Hematopoietic multipotent progenitor cell treated with erythropoietin and hydrocortisone succinate and interleukin-3 and kit ligand, for 8 days (in vitro differentiated cells): ENCODE measurements around the gene WDR88.
"Not testable (repeated sequence)": the region's sequence is repeated elsewhere in the genome, so short reads cannot be mapped to it uniquely, and the experiment has no call there.

Source experiments
- DNase-seq: peaks from one replicate; pipeline ENCODE4 v3.0.0-alpha.2; 2015

The WDR88 gene

GRCh38 chr19:33174186-33174585 is 42.3 kb downstream of the WDR88 start:
- no peak for DNase-seq

DNA sequence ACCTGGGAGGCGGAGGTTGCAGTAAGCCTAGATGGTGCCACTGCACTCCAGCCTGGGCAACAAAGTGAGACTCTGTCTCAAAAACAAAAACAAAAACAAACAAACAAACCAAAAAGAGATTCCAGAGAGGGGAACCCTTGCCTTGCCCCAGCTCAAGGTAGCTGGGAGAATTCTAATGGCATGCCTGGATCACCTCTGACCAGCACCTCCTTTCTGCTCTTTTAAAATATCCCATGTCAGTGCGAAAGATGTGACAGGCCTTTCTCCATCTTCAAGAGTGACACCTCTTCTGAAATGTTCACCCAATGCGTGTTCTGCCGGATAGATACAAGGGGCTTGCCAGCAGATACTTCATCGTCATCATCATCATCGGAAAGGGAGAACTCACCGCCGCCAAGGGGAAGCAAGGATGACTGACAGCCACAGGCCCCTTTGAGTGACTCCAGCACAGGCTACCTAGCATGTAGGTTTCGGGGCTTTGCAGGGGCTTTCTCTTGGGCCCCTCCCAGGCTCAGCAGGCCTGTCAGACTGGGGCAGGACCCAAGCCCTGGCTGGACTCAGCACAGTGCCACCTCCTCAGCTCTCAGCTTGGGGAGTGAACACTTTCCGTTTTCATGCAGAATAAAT is 43.4 kb downstream of the WDR88 start:
- DNase-seq = no peak

- peak; percentile 39 for DNase-seq
These were observed 44.2 kb downstream of the WDR88 start for GRCh38 chr19:33175886-33176669.

GRCh38 chr19:33176670-33177416 is 44.9 kb downstream of the WDR88 start:
- peak; percentile 98 for DNase-seq

GRCh38 chr19:33177417-33177979 is 45.6 kb downstream of the WDR88 start:
- no peak for DNase-seq

DNA sequence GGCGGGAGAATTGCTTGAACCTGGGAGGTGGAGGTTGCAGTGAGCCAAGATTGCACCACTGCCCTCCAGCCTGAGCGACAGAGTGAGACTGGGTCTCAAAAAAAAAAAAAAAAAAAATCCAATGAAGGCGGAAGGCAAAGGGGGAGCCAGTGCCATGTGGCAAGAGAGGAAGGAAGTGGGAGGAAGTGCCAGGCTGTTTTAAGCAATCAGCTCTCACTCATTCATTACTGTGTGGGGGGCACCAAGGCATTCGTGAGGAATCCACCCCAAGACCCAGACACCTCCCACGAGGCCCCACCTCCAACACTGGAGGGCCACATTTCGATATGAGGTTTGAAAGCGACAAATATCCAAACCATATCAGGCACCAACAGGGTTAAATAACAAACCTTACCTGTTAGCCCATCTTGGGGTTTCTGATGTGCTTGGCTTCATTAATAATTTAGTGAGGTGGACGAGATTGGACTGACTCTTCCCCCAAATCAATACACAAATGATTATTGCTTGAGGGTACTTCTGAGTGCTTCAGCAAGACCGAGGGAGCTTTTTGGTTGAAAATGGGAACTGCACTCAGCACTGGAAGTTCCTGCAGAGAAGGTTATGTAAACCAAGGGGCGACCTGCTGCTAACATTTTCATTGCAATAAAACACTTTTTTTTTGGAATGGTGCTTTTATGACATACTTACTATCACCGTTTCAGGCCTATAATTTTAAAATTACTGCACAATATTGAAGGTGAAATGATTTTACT is 54.7 kb downstream of the WDR88 start:
- DNase-seq = no peak

GRCh38 chr19:33187183-33187540 is 55.2 kb downstream of the WDR88 start:
- DNase-seq = no peak

GRCh38 chr19:33189453-33189852 is 57.5 kb downstream of the WDR88 start:
- no peak for DNase-seq

- DNase-seq = not testable (repeated sequence)
These were observed 59.2 kb downstream of the WDR88 start for GRCh38 chr19:33191092-33191491.

GRCh38 chr19:33191501-33191900 is 59.6 kb downstream of the WDR88 start:
- no peak for DNase-seq

GRCh38 chr19:33192010-33192409 is 60.1 kb downstream of the WDR88 start:
- no peak for DNase-seq

DNA sequence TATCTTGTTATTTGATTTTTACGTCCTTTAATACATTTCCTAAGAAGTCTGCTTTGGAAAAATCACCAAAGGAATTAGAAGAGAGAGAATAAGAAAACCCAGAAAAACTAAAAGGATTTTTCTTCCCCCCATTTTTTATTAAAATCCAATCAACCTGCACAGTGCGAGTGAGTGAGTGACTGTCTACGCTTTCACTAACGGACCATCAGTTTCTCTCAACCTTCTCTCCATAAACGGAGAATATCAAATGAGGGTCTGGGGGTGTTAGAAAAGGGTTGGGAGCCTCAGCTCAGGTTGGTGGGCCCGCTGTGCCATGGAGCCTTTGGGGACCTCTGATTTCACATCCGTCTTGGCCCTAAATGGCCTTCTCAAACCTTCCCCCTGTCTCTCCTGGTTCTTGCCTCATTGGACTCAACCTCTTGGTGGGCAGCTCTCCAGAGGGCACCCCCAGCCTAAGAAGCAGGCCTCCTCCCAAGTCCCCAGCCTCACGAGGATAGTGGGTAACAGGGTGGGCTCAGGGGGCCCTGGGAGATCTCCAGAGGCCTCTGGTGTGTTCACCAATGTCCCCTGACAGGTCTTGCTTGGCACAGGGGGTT is 61.5 kb downstream of the WDR88 start:
- DNase-seq = no peak

DNA sequence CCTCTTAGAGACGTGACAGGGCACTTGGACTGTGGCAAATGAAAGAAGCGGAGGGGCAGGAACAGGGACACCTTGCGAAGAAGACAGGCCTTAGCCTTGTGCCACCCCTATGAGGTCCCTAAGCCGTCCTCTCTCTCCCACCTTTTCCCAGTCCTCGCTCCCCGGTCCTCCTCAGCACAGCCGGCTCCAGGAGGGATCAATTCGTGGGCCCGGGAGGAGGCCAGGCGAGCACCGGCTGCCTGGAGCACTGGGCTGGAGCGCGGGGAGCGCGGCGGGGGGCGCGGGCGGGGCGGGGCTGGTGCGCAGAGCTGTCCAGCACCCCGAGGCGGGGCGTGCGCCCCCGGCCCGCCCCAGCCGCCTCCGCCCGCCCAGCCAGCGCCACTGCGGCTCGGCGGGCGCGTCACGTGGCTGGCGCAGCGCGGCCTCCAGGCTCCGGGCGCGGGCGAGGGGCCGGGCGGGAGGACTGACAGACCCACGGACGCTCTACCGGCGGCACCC is 62.0 kb downstream of the WDR88 start, which contains the start of gene LRP3:
TSS of gene LRP3 (plus strand) at position 466 of the 498 bp plus-strand sequence. CDS start 456 bp downstream, outside the sequence.
- no peak for DNase-seq

DNA sequence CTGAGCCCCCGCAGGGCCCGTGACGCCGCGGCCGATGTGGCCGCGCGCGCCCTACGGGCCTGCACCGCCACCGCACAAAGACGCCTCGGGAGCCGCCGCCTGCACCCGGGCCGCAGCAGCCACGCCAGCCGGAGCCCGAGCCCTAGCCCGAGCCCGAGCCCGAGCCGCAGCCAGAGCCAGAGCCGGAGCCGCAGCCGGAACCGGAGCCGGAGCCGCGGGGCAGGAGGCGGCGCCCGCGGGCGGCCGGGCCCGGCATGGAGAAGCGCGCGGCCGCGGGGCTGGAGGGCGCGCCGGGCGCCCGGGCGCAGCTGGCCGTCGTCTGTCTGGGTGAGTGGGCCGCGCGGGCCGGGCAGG is 62.6 kb downstream of the WDR88 start:
- no peak for DNase-seq

DNA sequence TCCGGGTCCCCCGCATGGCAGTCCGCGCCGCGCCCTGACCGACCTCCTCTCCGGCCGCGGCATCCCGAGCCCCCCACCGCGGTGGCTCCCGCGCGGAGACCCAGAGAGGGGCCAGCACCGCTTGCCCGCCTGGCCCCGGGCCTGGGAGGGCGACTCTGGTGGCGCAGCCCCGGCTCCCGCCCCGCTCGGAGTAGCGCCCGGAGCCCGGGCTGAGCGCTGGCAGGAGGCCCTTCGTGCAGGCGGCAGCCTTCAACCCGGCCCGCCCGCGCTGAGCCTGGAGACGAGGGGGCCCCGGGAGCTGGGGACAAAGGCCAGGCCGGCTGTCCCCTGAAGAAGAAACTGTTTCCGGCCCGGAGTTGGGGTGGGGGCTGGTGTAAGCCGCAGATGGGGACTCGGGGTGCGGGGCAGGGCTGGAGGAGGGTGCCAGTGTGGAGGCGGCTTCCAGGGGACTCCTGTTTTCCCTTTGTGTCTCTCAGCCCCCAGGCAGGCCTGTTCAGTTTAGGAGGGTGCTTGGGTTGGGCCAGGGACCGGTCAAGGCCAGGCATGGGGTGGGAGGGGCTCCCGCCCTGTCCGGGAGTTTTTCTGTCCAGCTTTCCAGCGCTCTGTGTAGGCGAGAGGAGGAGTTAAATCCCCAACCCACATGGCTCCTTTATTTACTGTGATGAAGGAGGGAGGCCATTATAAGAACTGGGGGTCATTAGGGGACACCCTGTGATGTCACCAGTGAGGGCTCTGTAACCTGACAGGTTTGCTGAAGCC is 63.2 kb downstream of the WDR88 start:
- DNase-seq = no peak

- no peak for DNase-seq
These were observed 63.9 kb downstream of the WDR88 start for GRCh38 chr19:33195645-33196347.

DNA sequence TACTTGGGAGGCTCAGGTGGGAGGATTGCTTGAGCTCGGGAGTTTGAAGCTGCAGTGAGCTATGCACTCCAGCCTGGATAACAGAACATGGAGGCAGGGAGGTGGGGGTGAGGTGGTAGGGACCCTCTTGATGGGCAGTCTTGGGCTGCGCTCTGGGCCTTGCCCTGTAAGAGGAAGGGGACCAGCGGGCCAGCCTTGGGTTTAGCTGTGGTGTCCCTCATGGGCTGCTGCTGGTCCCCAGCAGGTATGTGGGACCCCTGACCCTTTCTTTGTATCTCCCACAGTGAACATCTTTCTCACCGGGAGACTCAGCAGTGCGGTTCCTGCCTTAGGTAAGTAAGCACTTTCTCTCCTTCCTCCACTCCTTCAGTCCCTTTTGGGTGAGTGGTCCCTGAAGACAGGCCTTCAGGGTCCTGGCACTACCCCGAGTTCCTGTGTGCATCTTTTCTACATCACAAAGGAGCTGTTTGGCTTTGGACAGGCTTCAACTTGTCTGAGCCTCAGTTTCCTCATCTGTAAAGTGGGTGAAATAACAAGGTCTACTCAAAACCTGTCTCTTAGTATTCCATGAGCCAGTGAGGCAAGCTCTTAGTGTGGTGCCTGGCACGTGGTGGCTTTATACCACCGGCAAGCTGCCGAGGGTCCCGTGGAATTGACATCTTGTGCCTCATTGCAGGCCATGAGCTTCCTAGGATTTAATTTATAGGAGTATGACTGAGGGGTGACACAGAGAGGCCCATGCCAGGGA is 64.7 kb downstream of the WDR88 start:
- no peak for DNase-seq

GRCh38 chr19:33197591-33198000 is 65.7 kb downstream of the WDR88 start:
- DNase-seq = no peak

DNA sequence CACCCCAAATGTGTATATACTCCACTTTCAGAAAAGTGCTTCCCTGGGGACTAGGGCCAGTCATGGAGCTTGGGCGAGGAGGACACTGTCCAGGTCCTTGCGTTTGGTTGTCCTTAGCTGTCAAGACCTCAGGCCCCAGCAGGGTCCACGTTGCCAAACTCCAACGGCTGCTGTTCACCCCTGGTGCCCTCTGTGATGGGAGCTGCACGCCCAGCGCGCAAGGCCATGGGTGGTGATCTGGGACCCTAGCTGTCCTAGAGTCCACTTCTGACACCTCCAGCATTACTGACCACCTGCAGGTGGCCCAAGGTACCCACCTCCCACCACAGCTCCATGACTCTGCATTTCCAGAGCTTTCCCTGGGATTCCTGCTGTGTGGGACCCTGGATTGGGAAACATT is 66.3 kb downstream of the WDR88 start:
- DNase-seq = no peak
